BJ (cell line): Measurements from ENCODE around the gene DCAF11. TPM values are rescaled to one million over a fixed set of nuclear protein-coding genes. Genes with fewer than 3 reads are reported as not detected.

Source experiments
- CTCF ChIA-PET: fragments of 350-600 bp; formaldehyde crosslinking; extraction: SDS; loops from one replicate; lab custom pipeline; 2021; ENCODE audit warnings: antibody characterized with exemption, inconsistent platforms; lab: Yijun Ruan, JAX
- POLR2A ChIA-PET: fragments of 300-600 bp; sonication (Branson Sonifier 250); formaldehyde crosslinking; extraction: SDS; loops from one replicate; lab custom pipeline; 2021; ENCODE audit warnings: antibody characterized with exemption; lab: Charles Lee
- DNase-seq: peaks from one replicate; pipeline ENCODE4 v3.0.0-alpha.2; 2011; ENCODE audit warnings: low read depth
- H3K27me3 ChIP-seq: 2 replicates; pipeline ENCODE4 v1.6.0; 2011; ENCODE audit warnings: low read length; ENCODE audit not compliant: control insufficient read depth, insufficient read depth
- H3K36me3 ChIP-seq: 2 replicates; pipeline ENCODE4 v1.5.1; 2011; ENCODE audit warnings: low read length; ENCODE audit not compliant: control insufficient read depth, insufficient read depth
- H3K4me3 ChIP-seq: 2 replicates; pipeline ENCODE4 v1.5.1; 2011; ENCODE audit warnings: low read depth, mild to moderate bottlenecking, control low read depth, low read length
- CTCF ChIP-seq: IDR thresholded peaks from 2 replicates; pipeline ENCODE4 v1.5.1; 2011; ENCODE audit warnings: low read depth, mild to moderate bottlenecking, control low read depth, inconsistent platforms, low read length, moderate library complexity; ENCODE audit not compliant: insufficient read depth
- polyA plus RNA-seq: library from polyadenylated mRNA; depleted of rRNA; stranded (reverse); fragments of >200 nt; gene quantifications from 2 replicates; pipeline ENCODE4 v1.2.3, GENCODE V29; 2011

Gene DCAF11
- polyA plus RNA-seq, 1 experiment: 50.0 TPM

- Histone ChIP-seq H3K36me3 (peaks cover 19% of the 10 kb centered on the region), H3K4me3 (no peak overlapping the region), H3K27me3 (no peaks in the 10 kb centered on the region)
- no peak for TF ChIP-seq CTCF
- CTCF ChIA-PET: interaction anchor here (0.8 kb wide), 1 partner anchor 11 kb away, joined by 3 read pairs; no protein-coding TSS in a partner anchor
- DNase-seq: no peak
- POLR2A ChIA-PET: no interaction called here
Measured at GRCh38 chr14:24119691-24120090, 5.1 kb downstream of the DCAF11 start.

- CTCF ChIA-PET: interaction anchor here (0.8 kb wide), 1 partner anchor 8 kb away, joined by 5 read pairs; no protein-coding TSS in a partner anchor
- Histone ChIP-seq H3K36me3 (peaks cover 19% of the 10 kb centered on the region), H3K4me3 (no peak overlapping the region), H3K27me3 (no peaks in the 10 kb centered on the region)
- POLR2A ChIA-PET: no interaction called here
- no peak for DNase-seq
- TF ChIP-seq CTCF: no peak
Measured at GRCh38 chr14:24121210-24121609, 6.6 kb downstream of the DCAF11 start.

DNA sequence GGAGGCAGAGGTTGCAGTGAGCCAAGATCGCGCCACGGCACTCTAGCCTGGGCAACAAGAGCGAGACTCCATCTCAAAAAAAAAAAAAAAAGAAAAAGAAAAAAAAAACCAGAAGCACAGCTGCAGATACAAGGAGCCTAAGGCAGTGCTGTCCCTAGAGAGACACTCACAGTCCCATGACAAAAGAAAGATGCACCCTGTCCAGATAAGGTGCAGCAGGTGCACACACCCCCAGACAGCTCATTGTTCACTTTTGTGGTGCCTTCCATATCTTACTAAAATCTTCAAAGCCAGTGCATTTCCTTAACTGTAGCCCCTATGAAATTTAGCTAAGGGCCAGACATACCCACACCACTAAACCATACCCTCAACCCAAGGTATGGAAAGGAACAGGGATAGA is 7.8 kb downstream of the DCAF11 start:
- POLR2A ChIA-PET: no interaction called here
- Histone ChIP-seq H3K4me3 (no peak overlapping the region), H3K27me3 (no peaks in the 10 kb centered on the region), H3K36me3 (peaks cover 19% of the 10 kb centered on the region)
- TF ChIP-seq CTCF: no peak
- no peak for DNase-seq
- CTCF ChIA-PET: no interaction called here

GRCh38 chr14:24122898-24123297 is 8.3 kb downstream of the DCAF11 start:
- CTCF ChIA-PET: no interaction called here
- no peak for TF ChIP-seq CTCF
- no peak for DNase-seq
- Histone ChIP-seq H3K27me3 (no peaks in the 10 kb centered on the region), H3K36me3 (peaks cover 18% of the 10 kb centered on the region), H3K4me3 (no peak overlapping the region)
- POLR2A ChIA-PET: no interaction called here

GRCh38 chr14:24123424-24124417 is 9.1 kb downstream of the DCAF11 start:
- CTCF ChIA-PET: interaction anchor here (1.4 to 2.0 kb wide), 2 partner anchors 15 to 37 kb away, joined by 4 to 7 read pairs; partner anchors contain the start of gene IRF9

More at GRCh38 chr14:24123424-24124417, 9.1 kb downstream of the DCAF11 start:
- H3K4me3 ChIP-seq: no peak overlapping the region
- POLR2A ChIA-PET: no interaction called here
- H3K27me3 ChIP-seq: no peaks in the 10 kb centered on the region
- no peak for DNase-seq
- no peak for TF ChIP-seq CTCF
- H3K36me3 ChIP-seq: peaks cover 14% of the 10 kb centered on the region
